A673 (cell line): ENCODE data around the gene GGT7. TPM values are rescaled to one million over a fixed set of nuclear protein-coding genes. Genes with fewer than 3 reads are reported as not detected.

Experiments
- BruUV-seq: library from RNA; stranded (reverse); fragments of 400-500 nt; replicated peaks from 2 replicates; lab custom pipeline; 2021; lab: Mats Ljungman, UMichigan
- CTCF ChIA-PET: fragments of 300-600 bp; sonication (Branson Sonifier 250); formaldehyde crosslinking; loops from one replicate; lab custom pipeline; 2022; ENCODE audit warnings: antibody characterized with exemption; lab: Charles Lee
- POLR2A ChIA-PET: fragments of 300-600 bp; sonication (Branson Sonifier 250); formaldehyde crosslinking; loops from one replicate; lab custom pipeline; 2022; ENCODE audit warnings: antibody characterized with exemption; ENCODE audit not compliant: low non-redundant PET; lab: Charles Lee
- DNase-seq: peaks from one replicate; pipeline ENCODE4 v3.0.0-alpha.2; 2015; ENCODE audit warnings: low spot score
- H3K27ac ChIP-seq: fragments of 200-600 bp; sonication (generic); 2 replicates; pipeline ENCODE4 v1.5.1; 2016; ENCODE audit warnings: mixed run types, low read depth, mild to moderate bottlenecking, mixed read lengths, antibody characterized with exemption, low read length; ENCODE audit not compliant: poor library complexity, severe bottlenecking
- H3K27me3 ChIP-seq: fragments of 200-600 bp; sonication (generic); replicated peaks from 2 replicates; pipeline ENCODE4 v1.6.1; 2017; ENCODE audit warnings: mixed run types, low read depth, mild to moderate bottlenecking, mixed read lengths, antibody characterized with exemption, low read length; ENCODE audit not compliant: insufficient read depth, poor library complexity
- H3K36me3 ChIP-seq: fragments of 200-600 bp; sonication (generic); 2 replicates; pipeline ENCODE4 v1.6.1; 2016; ENCODE audit warnings: mixed run types, mild to moderate bottlenecking, mixed read lengths, antibody characterized with exemption, low read length; ENCODE audit not compliant: insufficient read depth, poor library complexity, severe bottlenecking
- H3K4me1 ChIP-seq: fragments of 200-600 bp; sonication (generic); 2 replicates; pipeline ENCODE4 v1.6.1; 2017; ENCODE audit warnings: mixed run types, mild to moderate bottlenecking, mixed read lengths, antibody characterized with exemption, low read length; ENCODE audit not compliant: insufficient read depth, poor library complexity, severe bottlenecking
- H3K4me3 ChIP-seq: fragments of 200-600 bp; sonication (generic); 2 replicates; pipeline ENCODE4 v1.5.1; 2016; ENCODE audit warnings: low read depth, mixed run types, mild to moderate bottlenecking, mixed read lengths, low read length; ENCODE audit not compliant: poor library complexity, severe bottlenecking
- H3K9me3 ChIP-seq: fragments of 200-600 bp; sonication (generic); 2 replicates; pipeline ENCODE4 v1.6.1; 2016; ENCODE audit warnings: mixed run types, low read depth, mild to moderate bottlenecking, mixed read lengths, antibody characterized with exemption, low read length; ENCODE audit not compliant: poor library complexity, severe bottlenecking
- EZH2 ChIP-seq: fragments of 200-600 bp; sonication (generic); IDR thresholded peaks from 2 replicates; pipeline ENCODE4 v1.6.1; 2017; ENCODE audit warnings: borderline replicate concordance, low read depth, mild to moderate bottlenecking, mixed read lengths, antibody characterized with exemption, low read length; ENCODE audit not compliant: poor library complexity, severe bottlenecking
- intact Hi-C: fragments of 100-400 bp; cut with micrococcal nuclease; formaldehyde crosslinking; loops from one replicate; pipeline ENCODE4 v1.10.0; 2022; ENCODE audit not compliant: unreplicated experiment
- total RNA-seq: library from RNA; stranded (reverse); gene quantifications from 2 replicates; pipeline ENCODE4 v1.2.3, GENCODE V29; 2021
- TF ChIP-seq, protein P1 (sequence below): fragments of 300-800, 200-600 bp; sonication (generic); conservative IDR thresholded peaks from 2 replicates; pipeline ENCODE4 v1.5.1; 2017; ENCODE audit warnings: low read depth, mild to moderate bottlenecking, antibody characterized with exemption, low read length, moderate library complexity, mixed read lengths

Gene GGT7
- total RNA-seq, 1 experiment from 2014 or later: 14.1 TPM

- no peak for DNase-seq
- intact Hi-C loops: no loop called here
- H3K27me3 ChIP-seq: no peaks in the 10 kb centered on the region
These were observed 14.4 kb upstream of the GGT7 start for GRCh38 chr20:34887023-34887422.

GRCh38 chr20:34886122-34886521 lies 13.5 kb upstream of the GGT7 start:
- CTCF ChIA-PET: interaction anchor here (0.5 kb wide), 1 partner anchor 10 kb away, joined by 13 read pairs; the partner anchor contains the start of gene ACSS2

More at GRCh38 chr20:34887023-34887422, 14.4 kb upstream of the GGT7 start:
- H3K4me3 ChIP-seq: no peak overlapping the region
- TF ChIP-seq, protein P1, sequence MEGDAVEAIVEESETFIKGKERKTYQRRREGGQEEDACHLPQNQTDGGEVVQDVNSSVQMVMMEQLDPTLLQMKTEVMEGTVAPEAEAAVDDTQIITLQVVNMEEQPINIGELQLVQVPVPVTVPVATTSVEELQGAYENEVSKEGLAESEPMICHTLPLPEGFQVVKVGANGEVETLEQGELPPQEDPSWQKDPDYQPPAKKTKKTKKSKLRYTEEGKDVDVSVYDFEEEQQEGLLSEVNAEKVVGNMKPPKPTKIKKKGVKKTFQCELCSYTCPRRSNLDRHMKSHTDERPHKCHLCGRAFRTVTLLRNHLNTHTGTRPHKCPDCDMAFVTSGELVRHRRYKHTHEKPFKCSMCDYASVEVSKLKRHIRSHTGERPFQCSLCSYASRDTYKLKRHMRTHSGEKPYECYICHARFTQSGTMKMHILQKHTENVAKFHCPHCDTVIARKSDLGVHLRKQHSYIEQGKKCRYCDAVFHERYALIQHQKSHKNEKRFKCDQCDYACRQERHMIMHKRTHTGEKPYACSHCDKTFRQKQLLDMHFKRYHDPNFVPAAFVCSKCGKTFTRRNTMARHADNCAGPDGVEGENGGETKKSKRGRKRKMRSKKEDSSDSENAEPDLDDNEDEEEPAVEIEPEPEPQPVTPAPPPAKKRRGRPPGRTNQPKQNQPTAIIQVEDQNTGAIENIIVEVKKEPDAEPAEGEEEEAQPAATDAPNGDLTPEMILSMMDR: no peak
- no peak for TF ChIP-seq EZH2
- no peaks in the 10 kb centered on the region for H3K4me1 ChIP-seq
- POLR2A ChIA-PET: no interaction called here
- no TSS peak for BruUV-seq
- CTCF ChIA-PET: no interaction called here
- peaks cover 32% of the 10 kb centered on the region for H3K36me3 ChIP-seq
- H3K9me3 ChIP-seq: no peaks in the 10 kb centered on the region
- H3K27ac ChIP-seq: no peak overlapping the region

DNA sequence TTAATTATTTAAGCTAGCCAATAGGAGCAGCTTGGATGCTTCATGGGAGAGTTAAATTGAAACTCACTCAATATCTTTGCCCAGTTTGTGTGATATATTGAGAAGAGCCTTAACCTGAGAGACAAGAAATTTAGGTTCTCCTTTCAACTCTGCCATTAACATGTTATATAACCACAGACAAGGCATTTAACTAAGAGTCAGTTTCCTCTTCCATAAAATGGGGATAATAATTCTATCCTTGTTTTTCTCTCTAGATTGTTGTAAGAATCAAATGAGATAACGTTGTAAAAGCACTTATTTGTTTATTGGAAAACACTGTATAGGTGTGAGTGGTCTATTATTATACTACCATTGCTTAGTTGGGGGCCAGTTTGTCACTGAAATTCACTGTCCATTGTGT lies 11.6 kb upstream of the GGT7 start:
- intact Hi-C loops: no loop called here

More at GRCh38 chr20:34886122-34886521, 13.5 kb upstream of the GGT7 start:
- Histone ChIP-seq H3K4me1 (no peaks in the 10 kb centered on the region), H3K36me3 (peaks cover 32% of the 10 kb centered on the region), H3K9me3 (no peaks in the 10 kb centered on the region), H3K4me3 (no peak overlapping the region), H3K27me3 (no peaks in the 10 kb centered on the region), H3K27ac (no peak overlapping the region)
- POLR2A ChIA-PET: no interaction called here
- TF ChIP-seq, protein P1: no peak
- no peak for TF ChIP-seq EZH2
- BruUV-seq: no TSS peak
- intact Hi-C loops: no loop called here
- DNase-seq: no peak

DNA sequence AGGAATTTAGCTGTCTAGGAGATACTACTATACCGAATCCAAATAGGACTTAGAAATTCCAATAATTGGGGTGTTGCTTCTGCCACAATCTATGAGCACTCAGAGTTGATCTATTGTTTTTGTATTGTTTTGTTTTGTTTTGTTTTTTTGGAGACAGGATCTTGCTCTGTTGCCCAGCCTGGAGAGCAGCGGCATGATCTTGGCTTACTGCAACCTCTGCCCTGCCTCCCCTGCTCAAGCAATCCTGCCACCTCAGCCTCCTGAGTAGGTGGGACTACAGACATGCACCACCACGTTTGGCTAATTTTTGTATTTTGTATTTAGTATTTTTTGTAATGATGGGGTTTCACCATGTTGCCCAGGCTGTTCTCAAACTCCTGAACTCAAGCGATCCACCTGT lies 11.2 kb upstream of the GGT7 start:
- H3K27ac ChIP-seq: no peak overlapping the region
- no TSS peak for BruUV-seq
- DNase-seq: no peak
- no peaks in the 10 kb centered on the region for H3K4me1 ChIP-seq
- intact Hi-C loops: no loop called here
- H3K27me3 ChIP-seq: no peaks in the 10 kb centered on the region
- ChIA-PET POLR2A (no interaction called here), CTCF (no interaction called here)
- no peaks in the 10 kb centered on the region for H3K9me3 ChIP-seq
- TF ChIP-seq EZH2: no peak
- TF ChIP-seq, protein P1: no peak
- no peak overlapping the region for H3K4me3 ChIP-seq
- H3K36me3 ChIP-seq: peaks cover 32% of the 10 kb centered on the region

More for the DNA sequence above, 11.6 kb upstream of the GGT7 start:
- Histone ChIP-seq H3K4me3 (no peak overlapping the region), H3K9me3 (no peaks in the 10 kb centered on the region), H3K36me3 (peaks cover 32% of the 10 kb centered on the region), H3K4me1 (no peaks in the 10 kb centered on the region), H3K27me3 (no peaks in the 10 kb centered on the region), H3K27ac (no peak overlapping the region)
- BruUV-seq: no TSS peak
- no peak for DNase-seq
- CTCF ChIA-PET: no interaction called here
- POLR2A ChIA-PET: no interaction called here
- no peak for TF ChIP-seq EZH2
